Esophagus muscularis mucosa (tissue), 4 donors: ENCODE data around the gene CYB5A. TPM values are rescaled to one million over a fixed set of nuclear protein-coding genes. Genes with fewer than 3 reads are reported as not detected.
A peak's percentile ranks its signal among the peaks of the same experiment; 100 is the strongest.

Experiments
- DNase-seq: peaks from one replicate; pipeline ENCODE4 v3.0.0-alpha.2; 2017; ENCODE audit errors: extremely low spot score
- H3K27ac ChIP-seq, 4 donors: fragments of 200-600 bp; sonication (generic); replicated peaks in 1 of 4; 1 replicate in 3 of 4; 2 replicates in 1 of 4; pipeline ENCODE4 v1.5.1; 2016 to 2019; ENCODE audit warnings: mild to moderate bottlenecking in 1 of 4
- H3K27me3 ChIP-seq, 4 donors: fragments of 200-600 bp; sonication (generic); one replicate each; pipeline versions ENCODE4 v1.5.1 to v1.6.0; 2016 to 2019
- H3K36me3 ChIP-seq, 4 donors: fragments of 200-600 bp; sonication (generic); one replicate each; pipeline ENCODE4 v1.5.1; 2016 to 2019
- H3K4me1 ChIP-seq, 4 donors: fragments of 200-600 bp; sonication (generic); one replicate each; pipeline ENCODE4 v1.5.1; 2016 to 2019
- H3K4me3 ChIP-seq, 4 donors: fragments of 200-600 bp; sonication (generic); 1 replicate in 2 of 4; 2 replicates in 2 of 4; pipeline ENCODE4 v1.5.1; 2016 to 2019; ENCODE audit warnings: mild to moderate bottlenecking in 4 of 4, moderate library complexity in 1 of 4
- H3K9me3 ChIP-seq, 4 donors: fragments of 200-600 bp; sonication (generic); 1 replicate in 3 of 4; 2 replicates in 1 of 4; pipeline ENCODE4 v1.5.1; 2016 to 2019
- CTCF ChIP-seq, 3 experiments: fragments of 200-600 bp in 2 of 3; fragments of 450-650 bp in 1 of 3; sonication (generic) in 2 of 3; IDR thresholded peaks; one replicate each; pipeline ENCODE4 v1.5.1; 2017 to 2019; ENCODE audit warnings: antibody characterized with exemption in 3 of 3, mild to moderate bottlenecking in 2 of 3, moderate library complexity in 1 of 3
- EP300 ChIP-seq: sonication (generic); formaldehyde crosslinking; IDR thresholded peaks from one replicate; pipeline ENCODE4 v1.6.1; 2017; ENCODE audit warnings: antibody characterized with exemption
- POLR2A ChIP-seq: fragments of 450-650 bp; IDR thresholded peaks from one replicate; pipeline ENCODE4 v1.6.1; 2017; ENCODE audit warnings: antibody characterized with exemption, moderate library complexity, mild to moderate bottlenecking, low read depth
- POLR2AphosphoS5 ChIP-seq, 2 donors: sonication (generic); formaldehyde crosslinking; IDR thresholded peaks; one replicate each; pipeline ENCODE4 v1.6.1; 2017; ENCODE audit warnings: antibody characterized with exemption in 2 of 2
- WGBS: methylation state at CpG from one replicate; pipeline ENCODE4 v1.1.5; 2018; 5-methylcytosine and 5-hydroxymethylcytosine counted together
- intact Hi-C: fragments of 100-400 bp; cut with DNase I; formaldehyde crosslinking; loops from one replicate; pipeline ENCODE4 v1.15.1; 2023
- total RNA-seq, 4 donors: library from RNA; depleted of rRNA; stranded (reverse); fragments of >200 nt; gene quantifications; one replicate each; pipeline versions ENCODE4 v1.1.0 to v1.2.1, GENCODE V29; 2016

CYB5A gene
- total RNA-seq, 4 donors from 2014 or later = 77.7 to 99.4 (median 81.5) TPM

DNA sequence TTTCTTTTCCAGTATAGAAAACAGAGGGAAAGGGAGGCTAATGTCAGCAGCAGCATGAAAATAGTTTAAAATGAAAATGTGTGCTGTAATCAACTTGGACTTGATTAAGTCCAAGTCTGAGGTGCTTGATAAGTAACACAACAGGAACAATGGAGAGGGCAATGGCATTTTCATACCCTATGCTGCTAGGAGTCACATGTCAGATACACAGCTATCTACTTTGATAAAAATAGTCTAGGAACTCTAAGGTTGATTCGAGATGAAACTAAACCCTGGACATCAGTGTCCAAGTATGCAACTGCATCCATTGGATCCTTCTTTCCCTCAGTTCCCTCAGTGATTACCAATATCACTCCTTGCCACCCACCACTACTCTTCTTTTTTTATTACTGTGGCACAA is 19.2 kb upstream of the CYB5A start:
- WGBS = 84% methylated on average over 1 of the region's 1 CpG
- intact Hi-C loops = no loop called here

DNA sequence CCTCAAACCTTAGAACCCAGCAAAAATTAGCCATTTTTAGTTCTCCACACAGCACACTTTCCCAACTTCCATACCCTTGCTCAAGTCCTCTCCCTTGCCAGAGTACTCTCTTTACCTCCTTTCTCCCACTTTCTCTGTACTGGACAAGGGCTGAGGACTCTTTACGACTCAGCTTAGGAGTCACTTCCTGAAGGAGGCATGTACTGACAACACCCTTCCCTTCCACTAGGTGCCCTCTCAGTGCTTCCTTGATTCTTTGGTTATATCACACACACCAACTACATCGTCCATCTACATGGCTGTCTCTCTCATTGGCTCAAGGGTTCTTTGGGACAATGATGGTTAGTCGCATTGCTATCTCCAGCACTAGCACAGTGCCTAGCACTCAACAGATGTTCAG is 18.6 kb upstream of the CYB5A start:
- no peak overlapping the region for H3K27ac ChIP-seq
- no peaks in the 10 kb centered on the region for H3K27me3 ChIP-seq
- TF ChIP-seq POLR2AphosphoS5 (IDR thresholded peaks at IDR 0.05) (no peak), CTCF (IDR thresholded peaks at IDR 0.05) (peak; percentile 8 to 40 (median 22)), POLR2A (no peak), EP300 (no peak)
- H3K36me3 ChIP-seq = no peaks in the 10 kb centered on the region
- no peak overlapping the region for H3K4me3 ChIP-seq
- H3K4me1 ChIP-seq = peaks cover 0 to 10% (median 0%) of the 10 kb centered on the region in 4 donors
- H3K9me3 ChIP-seq = no peaks in the 10 kb centered on the region
- 45% methylated on average over 3 of the region's 3 CpGs for WGBS
- intact Hi-C loops = no loop called here
- DNase-seq = no peak

More for the DNA sequence above, 19.2 kb upstream of the CYB5A start:
- TF ChIP-seq EP300 = no peak
- no peak for TF ChIP-seq POLR2AphosphoS5 (IDR thresholded peaks at IDR 0.05)
- no peak for TF ChIP-seq POLR2A
- no peak for TF ChIP-seq CTCF (IDR thresholded peaks at IDR 0.05)
- Histone ChIP-seq H3K4me3 (no peak overlapping the region), H3K4me1 (peaks cover 0 to 10% (median 0%) of the 10 kb centered on the region in 4 donors), H3K27ac (no peak overlapping the region), H3K36me3 (no peaks in the 10 kb centered on the region), H3K9me3 (no peaks in the 10 kb centered on the region), H3K27me3 (no peaks in the 10 kb centered on the region)
- DNase-seq = no peak

DNA sequence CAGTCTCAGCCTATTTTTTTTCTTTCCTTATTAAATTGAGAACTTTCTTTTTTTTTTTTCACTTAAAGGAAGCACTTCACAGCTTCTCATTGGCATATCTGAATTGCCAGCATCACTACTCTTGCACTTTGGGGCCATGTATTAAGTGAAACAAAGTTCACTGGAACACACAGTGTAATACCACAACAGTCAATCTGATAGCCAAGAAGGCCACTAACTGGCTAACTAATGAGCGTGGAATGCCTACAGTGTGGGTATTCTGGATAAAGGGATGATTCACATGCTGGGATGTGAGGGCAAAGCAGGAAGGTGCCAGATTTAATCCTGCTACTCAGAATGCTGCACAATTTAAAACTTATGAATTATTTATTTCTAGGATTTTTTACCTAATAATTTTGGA is 12.2 kb upstream of the CYB5A start:
- no peak for TF ChIP-seq EP300
- no peak for TF ChIP-seq POLR2A
- TF ChIP-seq CTCF (IDR thresholded peaks at IDR 0.05) = no peak
- TF ChIP-seq POLR2AphosphoS5 (IDR thresholded peaks at IDR 0.05) = no peak
- Histone ChIP-seq H3K4me3 (no peak overlapping the region), H3K27me3 (no peaks in the 10 kb centered on the region), H3K9me3 (no peaks in the 10 kb centered on the region), H3K4me1 (no peaks in the 10 kb centered on the region), H3K27ac (no peak overlapping the region), H3K36me3 (no peaks in the 10 kb centered on the region)
- WGBS = 84% methylated on average over 1 of the region's 1 CpG
- DNase-seq = peak; percentile 14
- intact Hi-C loops = no loop called here

- H3K36me3 ChIP-seq = no peaks in the 10 kb centered on the region
- no peaks in the 10 kb centered on the region for H3K4me1 ChIP-seq
- no peak overlapping the region for H3K27ac ChIP-seq
- intact Hi-C loops = no loop called here
- TF ChIP-seq EP300 = no peak
- TF ChIP-seq CTCF (IDR thresholded peaks at IDR 0.05) = no peak
- H3K4me3 ChIP-seq = no peak overlapping the region
- no peaks in the 10 kb centered on the region for H3K9me3 ChIP-seq
- H3K27me3 ChIP-seq = no peaks in the 10 kb centered on the region
- 56% methylated on average over 5 of the region's 5 CpGs for WGBS
- DNase-seq = peak; percentile 12
These were observed 11.5 kb upstream of the CYB5A start for GRCh38 chr18:74303306-74303705.

- Histone ChIP-seq H3K4me1 (no peaks in the 10 kb centered on the region), H3K4me3 (no peak overlapping the region), H3K9me3 (no peaks in the 10 kb centered on the region), H3K27ac (no peak overlapping the region), H3K27me3 (no peaks in the 10 kb centered on the region), H3K36me3 (no peaks in the 10 kb centered on the region)
- no peak for TF ChIP-seq POLR2A
- TF ChIP-seq POLR2AphosphoS5 (IDR thresholded peaks at IDR 0.05) = no peak
- TF ChIP-seq EP300 = no peak
- no peak for TF ChIP-seq CTCF (IDR thresholded peaks at IDR 0.05)
- DNase-seq = no peak
- intact Hi-C loops = no loop called here
- 52% methylated on average over 3 of the region's 3 CpGs for WGBS
These were observed 8.0 kb upstream of the CYB5A start for GRCh38 chr18:74299746-74300145.
